PFSK-1 (cell line): Measurements from ENCODE around the gene CRISP2.

Experiments
- TAF1 ChIP-seq: IDR thresholded peaks from 2 replicates; pipeline ENCODE4 v1.6.1; 2012; ENCODE audit warnings: low read length, control low read depth, borderline replicate concordance; ENCODE audit not compliant: insufficient read depth
- TF ChIP-seq, protein P1 (sequence below), 2 experiments: IDR thresholded peaks; 2 replicates each; pipeline versions ENCODE4 v1.6.1 to v1.8.0; 2011 to 2012; ENCODE audit warnings: low read depth in 2 of 2, low read length in 2 of 2, control low read depth in 1 of 2, inconsistent platforms in 1 of 2, mild to moderate bottlenecking in 1 of 2, moderate library complexity in 1 of 2; ENCODE audit not compliant: insufficient read depth in 1 of 2

DNA sequence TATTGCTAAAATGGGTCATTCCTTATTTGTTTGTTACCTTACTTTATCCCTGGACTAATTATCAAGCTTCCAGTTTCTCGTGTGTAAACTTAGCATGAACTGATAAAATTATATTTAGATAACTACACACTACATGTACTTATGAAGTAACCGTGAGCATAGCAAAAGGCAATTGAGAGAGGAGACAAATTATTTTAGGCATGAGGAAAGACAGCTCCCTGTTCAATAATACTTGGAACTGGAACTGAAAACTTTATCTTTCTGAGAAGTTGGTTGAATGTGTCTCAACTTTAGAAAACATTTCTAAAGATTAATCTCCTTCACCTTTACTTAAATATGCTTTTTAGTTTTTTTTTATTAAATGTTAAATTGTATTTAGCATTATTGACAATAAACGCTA, 19.4 kb upstream of the CRISP2 start:
- TF ChIP-seq TAF1, result no peak
- TF ChIP-seq, protein P1, sequence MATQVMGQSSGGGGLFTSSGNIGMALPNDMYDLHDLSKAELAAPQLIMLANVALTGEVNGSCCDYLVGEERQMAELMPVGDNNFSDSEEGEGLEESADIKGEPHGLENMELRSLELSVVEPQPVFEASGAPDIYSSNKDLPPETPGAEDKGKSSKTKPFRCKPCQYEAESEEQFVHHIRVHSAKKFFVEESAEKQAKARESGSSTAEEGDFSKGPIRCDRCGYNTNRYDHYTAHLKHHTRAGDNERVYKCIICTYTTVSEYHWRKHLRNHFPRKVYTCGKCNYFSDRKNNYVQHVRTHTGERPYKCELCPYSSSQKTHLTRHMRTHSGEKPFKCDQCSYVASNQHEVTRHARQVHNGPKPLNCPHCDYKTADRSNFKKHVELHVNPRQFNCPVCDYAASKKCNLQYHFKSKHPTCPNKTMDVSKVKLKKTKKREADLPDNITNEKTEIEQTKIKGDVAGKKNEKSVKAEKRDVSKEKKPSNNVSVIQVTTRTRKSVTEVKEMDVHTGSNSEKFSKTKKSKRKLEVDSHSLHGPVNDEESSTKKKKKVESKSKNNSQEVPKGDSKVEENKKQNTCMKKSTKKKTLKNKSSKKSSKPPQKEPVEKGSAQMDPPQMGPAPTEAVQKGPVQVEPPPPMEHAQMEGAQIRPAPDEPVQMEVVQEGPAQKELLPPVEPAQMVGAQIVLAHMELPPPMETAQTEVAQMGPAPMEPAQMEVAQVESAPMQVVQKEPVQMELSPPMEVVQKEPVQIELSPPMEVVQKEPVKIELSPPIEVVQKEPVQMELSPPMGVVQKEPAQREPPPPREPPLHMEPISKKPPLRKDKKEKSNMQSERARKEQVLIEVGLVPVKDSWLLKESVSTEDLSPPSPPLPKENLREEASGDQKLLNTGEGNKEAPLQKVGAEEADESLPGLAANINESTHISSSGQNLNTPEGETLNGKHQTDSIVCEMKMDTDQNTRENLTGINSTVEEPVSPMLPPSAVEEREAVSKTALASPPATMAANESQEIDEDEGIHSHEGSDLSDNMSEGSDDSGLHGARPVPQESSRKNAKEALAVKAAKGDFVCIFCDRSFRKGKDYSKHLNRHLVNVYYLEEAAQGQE (IDR thresholded peaks at IDR 0.05; ENCODE audit: insufficient read depth in 1 of 2, low read depth in 2 of 2, low read length in 2 of 2), result no peak
